Measurements from ENCODE around the gene SAXO1.

SAXO1 gene

GRCh38 chr9:18989865-18990264 lies 43.1 kb downstream of the SAXO1 start:
- TF ChIP-seq CTCF (IDR thresholded peaks at IDR 0.05; ENCODE audit: low read depth, low read length, missing control alignments), result no peak
- no peak overlapping the region for H3K4me3 ChIP-seq (replicated peaks; ENCODE audit: low read depth, low read length)
- DNase-seq (ENCODE audit: extremely low read depth, low read depth), result no peak

GRCh38 chr9:18989097-18989496 lies 43.9 kb downstream of the SAXO1 start:
- no peak overlapping the region for H3K4me3 ChIP-seq (replicated peaks; ENCODE audit: low read depth, low read length)
- no peak for DNase-seq (ENCODE audit: extremely low read depth, low read depth)
- TF ChIP-seq CTCF (IDR thresholded peaks at IDR 0.05; ENCODE audit: low read depth, low read length, missing control alignments), result no peak

GRCh38 chr9:18988003-18988402 lies 45.0 kb downstream of the SAXO1 start:
- no peak overlapping the region for H3K4me3 ChIP-seq (replicated peaks; ENCODE audit: low read depth, low read length)
- DNase-seq (ENCODE audit: extremely low read depth, low read depth), result no peak
- no peak for TF ChIP-seq CTCF (IDR thresholded peaks at IDR 0.05; ENCODE audit: low read depth, low read length, missing control alignments)

- TF ChIP-seq CTCF (IDR thresholded peaks at IDR 0.05; ENCODE audit: low read depth, low read length, missing control alignments), result no peak
These were observed 47.0 kb downstream of the SAXO1 start for GRCh38 chr9:18985996-18986395.

GRCh38 chr9:18985464-18985951 lies 47.5 kb downstream of the SAXO1 start:
- no peak overlapping the region for H3K4me3 ChIP-seq (replicated peaks; ENCODE audit: low read depth, low read length)
- no peak for DNase-seq (ENCODE audit: extremely low read depth, low read depth)
- no peak for TF ChIP-seq CTCF (IDR thresholded peaks at IDR 0.05; ENCODE audit: low read depth, low read length, missing control alignments)

More at GRCh38 chr9:18985996-18986395, 47.0 kb downstream of the SAXO1 start:
- no peak for DNase-seq (ENCODE audit: extremely low read depth, low read depth)
- H3K4me3 ChIP-seq (replicated peaks; ENCODE audit: low read depth, low read length), result no peak overlapping the region

- TF ChIP-seq CTCF (IDR thresholded peaks at IDR 0.05; ENCODE audit: low read depth, low read length, missing control alignments), result no peak
- no peak overlapping the region for H3K4me3 ChIP-seq (replicated peaks; ENCODE audit: low read depth, low read length)
- no peak for DNase-seq (ENCODE audit: extremely low read depth, low read depth)
These were observed 50.8 kb downstream of the SAXO1 start for GRCh38 chr9:18982262-18982620.
